ENCODE data around the gene SOX13.

The SOX13 gene

DNA sequence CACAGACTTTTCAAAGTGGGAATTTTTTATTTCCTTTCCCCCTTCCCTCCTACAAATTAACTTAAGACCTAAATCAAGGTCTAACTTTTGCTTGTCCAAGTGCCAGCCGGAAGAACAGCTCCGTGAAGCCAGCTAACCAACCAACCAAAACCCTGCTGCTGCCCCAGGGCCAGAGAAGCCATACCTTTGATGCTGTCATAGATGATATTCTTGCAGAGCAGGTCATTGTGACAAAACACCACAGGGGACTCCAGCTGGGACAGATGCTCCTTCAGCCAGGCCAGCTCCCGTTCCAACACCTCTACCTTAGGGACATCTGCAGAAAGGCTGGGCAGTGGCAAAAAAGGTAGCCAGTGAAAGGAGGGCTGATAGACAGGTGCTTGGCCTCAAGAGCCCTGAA is 68.2 kb downstream of the SOX13 start:
- no peak overlapping the region for H3K4me3 ChIP-seq (ENCODE audit: low read depth, low read length)
- TF ChIP-seq, protein P1, sequence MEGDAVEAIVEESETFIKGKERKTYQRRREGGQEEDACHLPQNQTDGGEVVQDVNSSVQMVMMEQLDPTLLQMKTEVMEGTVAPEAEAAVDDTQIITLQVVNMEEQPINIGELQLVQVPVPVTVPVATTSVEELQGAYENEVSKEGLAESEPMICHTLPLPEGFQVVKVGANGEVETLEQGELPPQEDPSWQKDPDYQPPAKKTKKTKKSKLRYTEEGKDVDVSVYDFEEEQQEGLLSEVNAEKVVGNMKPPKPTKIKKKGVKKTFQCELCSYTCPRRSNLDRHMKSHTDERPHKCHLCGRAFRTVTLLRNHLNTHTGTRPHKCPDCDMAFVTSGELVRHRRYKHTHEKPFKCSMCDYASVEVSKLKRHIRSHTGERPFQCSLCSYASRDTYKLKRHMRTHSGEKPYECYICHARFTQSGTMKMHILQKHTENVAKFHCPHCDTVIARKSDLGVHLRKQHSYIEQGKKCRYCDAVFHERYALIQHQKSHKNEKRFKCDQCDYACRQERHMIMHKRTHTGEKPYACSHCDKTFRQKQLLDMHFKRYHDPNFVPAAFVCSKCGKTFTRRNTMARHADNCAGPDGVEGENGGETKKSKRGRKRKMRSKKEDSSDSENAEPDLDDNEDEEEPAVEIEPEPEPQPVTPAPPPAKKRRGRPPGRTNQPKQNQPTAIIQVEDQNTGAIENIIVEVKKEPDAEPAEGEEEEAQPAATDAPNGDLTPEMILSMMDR (conservative IDR thresholded peaks at IDR 0.05; ENCODE audit: low read depth, low read length), result no peak
- DNase-seq (ENCODE audit: low read depth), result no peak

DNA sequence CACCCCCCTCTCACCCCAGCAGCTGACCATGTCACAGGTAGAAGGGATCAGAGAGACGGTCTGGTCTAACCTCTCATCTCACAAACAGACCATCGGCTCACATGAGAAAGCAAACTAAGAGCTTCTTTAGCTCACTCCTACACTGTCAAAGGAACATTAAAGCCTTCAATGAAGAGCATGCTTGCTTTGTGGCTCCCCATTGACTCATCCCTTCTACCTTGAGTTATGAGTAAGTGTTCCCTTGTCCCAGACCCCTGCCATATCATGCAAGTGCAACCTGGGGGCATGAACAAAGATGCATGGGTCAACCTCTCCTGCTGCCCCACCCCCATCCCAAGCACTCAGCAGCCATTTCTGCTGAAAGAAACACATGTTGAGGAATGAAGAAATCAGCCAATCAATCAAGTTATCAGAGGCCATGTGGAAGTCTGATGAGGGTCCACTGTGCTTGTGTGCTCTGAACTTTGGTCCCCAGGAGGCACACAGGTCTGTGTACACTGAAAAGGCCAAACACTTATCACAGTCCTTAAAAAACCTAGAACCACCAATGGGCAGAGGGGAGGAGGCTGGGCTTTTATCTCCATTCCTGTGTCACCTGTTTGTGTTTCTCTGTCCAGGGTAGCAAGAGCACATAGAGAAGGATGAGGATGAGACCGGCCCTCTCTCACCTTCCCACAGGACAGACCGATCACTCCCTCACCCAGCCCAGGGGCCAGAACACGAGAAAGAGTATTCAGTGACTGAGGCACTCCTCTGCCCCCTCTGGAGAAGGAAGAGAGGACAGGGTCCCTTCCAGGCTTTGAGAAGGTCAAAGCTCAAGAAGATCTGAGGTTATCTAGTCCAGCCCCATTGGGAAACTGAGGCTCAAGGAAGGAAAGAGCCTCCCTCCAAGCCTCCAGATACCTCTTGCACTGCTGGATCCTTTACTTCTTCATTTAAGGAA is 69.4 kb downstream of the SOX13 start:
- no peak overlapping the region for H3K4me3 ChIP-seq (ENCODE audit: low read depth, low read length)
- TF ChIP-seq, protein P1 (conservative IDR thresholded peaks at IDR 0.05; ENCODE audit: low read depth, low read length), result no peak
- DNase-seq (ENCODE audit: low read depth), result no peak

DNA sequence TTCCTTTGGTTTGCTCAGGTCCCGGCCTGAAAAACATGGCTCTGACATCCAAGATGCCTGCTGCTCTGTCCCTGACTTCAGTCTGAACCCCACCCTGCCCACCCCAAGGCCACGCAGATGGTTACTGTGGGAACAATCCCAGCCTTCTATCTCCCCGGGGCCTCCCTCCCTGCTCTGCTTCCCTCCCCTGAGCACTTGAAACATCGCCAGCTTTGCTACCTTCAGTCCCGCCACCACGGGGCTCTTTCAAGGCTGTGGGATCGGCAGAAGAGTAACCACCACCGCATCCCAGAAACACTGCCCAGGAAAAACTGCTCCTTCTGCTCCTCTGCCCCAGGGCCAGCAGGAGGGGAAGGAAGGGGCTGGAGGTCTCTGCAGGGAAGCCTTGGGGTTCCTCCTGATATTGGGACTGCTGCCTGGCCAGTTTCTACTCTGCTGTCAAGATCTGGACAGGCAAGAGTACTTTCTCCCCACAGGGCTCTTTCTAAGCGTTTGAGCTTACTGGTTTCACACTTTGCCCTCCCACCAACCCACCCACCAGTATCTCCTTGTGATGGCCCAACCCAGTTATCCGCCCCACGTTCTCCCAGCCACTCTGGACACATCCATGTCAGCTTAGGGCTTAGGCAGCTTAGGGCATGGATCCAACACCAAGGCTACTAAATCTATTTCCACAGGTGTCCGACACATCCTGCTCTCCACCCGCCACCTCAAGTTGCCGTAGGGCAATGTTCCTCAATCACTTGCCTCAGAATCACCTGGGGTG is 70.5 kb downstream of the SOX13 start:
- no peak for DNase-seq (ENCODE audit: low read depth)
- TF ChIP-seq, protein P1 (conservative IDR thresholded peaks at IDR 0.05; ENCODE audit: low read depth, low read length), result no peak
- no peak overlapping the region for H3K4me3 ChIP-seq (ENCODE audit: low read depth, low read length)

DNA sequence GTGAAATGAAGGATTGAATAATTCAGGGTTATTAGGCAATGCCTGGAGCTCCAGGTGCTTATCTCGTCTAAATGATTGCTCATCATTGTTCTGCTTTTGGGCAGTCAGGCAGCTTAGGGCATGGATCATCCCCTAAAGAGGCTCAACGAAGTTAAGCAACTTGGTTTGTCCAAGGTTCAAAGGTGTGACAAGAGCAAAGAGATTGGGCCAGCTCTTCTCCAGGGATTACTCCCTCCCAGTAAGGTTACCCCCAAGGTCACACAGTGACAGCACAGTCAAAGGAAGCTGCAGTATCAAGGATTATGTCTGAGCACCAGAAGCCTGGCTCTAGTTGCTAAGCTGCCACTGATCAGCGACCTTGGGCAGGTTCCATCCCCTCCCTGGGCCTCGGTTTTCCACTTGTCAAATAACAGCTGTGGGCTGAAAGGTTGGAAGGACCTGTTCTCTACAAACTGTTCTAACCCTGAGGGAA is 72.2 kb downstream of the SOX13 start:
- no peak for DNase-seq (ENCODE audit: low read depth)
- TF ChIP-seq, protein P1 (conservative IDR thresholded peaks at IDR 0.05; ENCODE audit: low read depth, low read length), result no peak
- H3K4me3 ChIP-seq (ENCODE audit: low read depth, low read length), result no peak overlapping the region

DNA sequence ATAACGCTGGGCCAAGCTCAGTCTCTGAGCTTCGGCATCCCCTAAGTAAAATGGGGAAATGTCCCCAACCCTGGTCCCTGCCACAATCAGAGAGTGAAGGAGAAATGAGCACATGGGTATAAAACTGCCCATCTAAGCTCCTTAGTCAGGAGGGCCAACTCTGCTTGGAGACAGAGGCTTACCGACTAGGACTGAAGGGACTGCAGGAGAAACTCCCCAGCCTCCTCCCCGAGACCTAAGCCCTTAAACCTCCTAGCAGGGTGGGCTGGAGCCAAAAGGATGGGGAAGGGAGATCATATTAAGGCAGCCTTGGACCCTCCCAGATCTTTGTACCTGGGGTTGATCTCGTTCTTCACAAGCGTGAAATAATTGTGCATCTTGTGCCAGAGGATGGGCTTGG is 73.4 kb downstream of the SOX13 start:
- H3K4me3 ChIP-seq (ENCODE audit: low read depth, low read length), result no peak overlapping the region
- no peak for DNase-seq (ENCODE audit: low read depth)
- TF ChIP-seq, protein P1 (conservative IDR thresholded peaks at IDR 0.05; ENCODE audit: low read depth, low read length), result no peak

DNA sequence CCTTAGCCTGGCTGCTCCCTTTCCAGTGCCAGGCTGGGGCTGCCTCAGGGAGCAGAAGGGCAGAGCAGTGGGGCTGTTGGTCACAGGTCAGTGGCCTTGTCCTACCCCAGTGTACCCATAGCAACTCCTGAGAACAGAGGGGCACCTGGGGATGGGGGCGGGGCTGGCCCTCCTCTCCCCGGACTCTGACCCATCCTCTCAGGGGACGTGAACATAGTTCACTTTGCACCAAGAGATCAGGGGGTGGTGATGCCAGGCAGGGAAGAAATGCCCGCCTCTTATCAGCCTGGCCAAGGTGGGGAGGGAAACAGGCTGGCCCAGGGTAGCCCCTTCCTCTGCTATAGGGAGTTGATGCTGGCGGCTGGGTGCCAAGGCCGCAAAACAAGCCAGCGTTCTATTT is 74.0 kb downstream of the SOX13 start:
- no peak overlapping the region for H3K4me3 ChIP-seq (ENCODE audit: low read depth, low read length)
- TF ChIP-seq, protein P1 (conservative IDR thresholded peaks at IDR 0.05; ENCODE audit: low read depth, low read length), result no peak
- no peak for DNase-seq (ENCODE audit: low read depth)

Data from choroid plexus epithelial cell (primary cell).